ENCODE measurements around the gene OR10G3.

GRCh38 chr14:21534576-21534975 is 45.3 kb downstream of the OR10G3 start:
- TF ChIP-seq EZH2phosphoT487 (IDR thresholded peaks at IDR 0.05; ENCODE audit: borderline replicate concordance, low read length) (no peak), CTCF (IDR thresholded peaks at IDR 0.05; ENCODE audit: low read depth, low read length, poor library complexity, severe bottlenecking) (no peak)
